ENCODE results near the gene RNF114.

The RNF114 gene

GRCh38 chr20:49941456-49941855 is 5.3 kb downstream of the RNF114 start:
- H3K27ac ChIP-seq (replicated peaks), result no peak overlapping the region
- no peak overlapping the region for H3K4me3 ChIP-seq (replicated peaks; ENCODE audit: insufficient read depth, low read length)
- TF ChIP-seq GABPA (IDR thresholded peaks at IDR 0.05; ENCODE audit: low read depth) (no peak), SPI1 (IDR thresholded peaks at IDR 0.05; ENCODE audit: borderline replicate concordance, low read depth) (no peak), REST (IDR thresholded peaks at IDR 0.05; ENCODE audit: insufficient replicate concordance, low read depth) (no peak), POLR2AphosphoS5 (IDR thresholded peaks at IDR 0.05; ENCODE audit: low read depth) (no peak), CTCF (IDR thresholded peaks at IDR 0.05; ENCODE audit: insufficient read depth, low read length) (no peak)
- DNase-seq (ENCODE audit: low read depth in 1 of 2, low spot score in 1 of 2), result no peak
- H3K27me3 ChIP-seq (ENCODE audit: insufficient read depth, poor library complexity, severe bottlenecking), result no peaks in the 10 kb centered on the region

- Histone ChIP-seq H3K27ac (replicated peaks) (no peak overlapping the region), H3K27me3 (ENCODE audit: insufficient read depth, poor library complexity, severe bottlenecking) (no peaks in the 10 kb centered on the region), H3K4me3 (replicated peaks; ENCODE audit: insufficient read depth, low read length) (no peak overlapping the region)
- no peak for DNase-seq (ENCODE audit: low read depth in 1 of 2, low spot score in 1 of 2)
- no peak for TF ChIP-seq REST (IDR thresholded peaks at IDR 0.05; ENCODE audit: insufficient replicate concordance, low read depth)
- TF ChIP-seq SPI1 (IDR thresholded peaks at IDR 0.05; ENCODE audit: borderline replicate concordance, low read depth), result no peak
- no peak for TF ChIP-seq POLR2AphosphoS5 (IDR thresholded peaks at IDR 0.05; ENCODE audit: low read depth)
- no peak for TF ChIP-seq CTCF (IDR thresholded peaks at IDR 0.05; ENCODE audit: insufficient read depth, low read length)
- no peak for TF ChIP-seq GABPA (IDR thresholded peaks at IDR 0.05; ENCODE audit: low read depth)
Observed at GRCh38 chr20:49942303-49942702, 6.1 kb downstream of the RNF114 start.

- TF ChIP-seq POLR2AphosphoS5 (IDR thresholded peaks at IDR 0.05; ENCODE audit: low read depth), result no peak
- TF ChIP-seq REST (IDR thresholded peaks at IDR 0.05; ENCODE audit: insufficient replicate concordance, low read depth), result no peak
- no peak for TF ChIP-seq SPI1 (IDR thresholded peaks at IDR 0.05; ENCODE audit: borderline replicate concordance, low read depth)
- no peak for TF ChIP-seq GABPA (IDR thresholded peaks at IDR 0.05; ENCODE audit: low read depth)
- no peak overlapping the region for H3K4me3 ChIP-seq (replicated peaks; ENCODE audit: insufficient read depth, low read length)
- no peak for DNase-seq (ENCODE audit: low read depth in 1 of 2, low spot score in 1 of 2)
- H3K27me3 ChIP-seq (ENCODE audit: insufficient read depth, poor library complexity, severe bottlenecking), result no peaks in the 10 kb centered on the region
- H3K27ac ChIP-seq (replicated peaks), result no peak overlapping the region
Observed at GRCh38 chr20:49942942-49943341, 6.7 kb downstream of the RNF114 start.
